ENCODE data around the gene RCOR3. TPM values are rescaled to one million over a fixed set of nuclear protein-coding genes. Genes with fewer than 3 reads are reported as not detected.

The RCOR3 gene
- total RNA-seq, 1 experiment from 2014 or later: 70.3 TPM

GRCh38 chr1:211305044-211305443 is 45.9 kb downstream of the RCOR3 start:
- H3K27ac Mint-ChIP-seq (ENCODE audit: low read depth, unreplicated experiment): no peak overlapping the region
- peaks cover 87% of the 10 kb centered on the region for H3K36me3 Mint-ChIP-seq (ENCODE audit: insufficient read depth, unreplicated experiment)
- no peak for TF ChIP-seq CTCF (IDR thresholded peaks at IDR 0.05; ENCODE audit: unreplicated experiment)
- CTCF ChIA-PET: interaction anchor here (1.0 to 3.2 kb wide), 3 partner anchors 18 to 350 kb away, joined by 4 to 15 read pairs (median 4); no protein-coding TSS in a partner anchor
- BruUV-seq (replicated peaks): no TSS peak
- peaks cover 14% of the 10 kb centered on the region for H3K4me1 Mint-ChIP-seq (ENCODE audit: insufficient read depth, unreplicated experiment)
- H3K4me3 Mint-ChIP-seq (ENCODE audit: unreplicated experiment): no peak overlapping the region
- POLR2A ChIA-PET: interaction anchor here (1.4 to 2.4 kb wide), 2 partner anchors 8 to 11 kb away, joined by 3 to 8 read pairs; no protein-coding TSS in a partner anchor
- no peaks in the 10 kb centered on the region for H3K27me3 Mint-ChIP-seq (ENCODE audit: insufficient read depth, unreplicated experiment)
- no peak for DNase-seq (ENCODE audit: unreplicated experiment)
- intact Hi-C loops (cut with micrococcal nuclease): no loop called here
- no peaks in the 10 kb centered on the region for H3K9me3 Mint-ChIP-seq (ENCODE audit: unreplicated experiment)

- POLR2A ChIA-PET: interaction anchor here (0.7 kb wide), 1 partner anchor 46 kb away, joined by 4 read pairs; no protein-coding TSS in a partner anchor
- no TSS peak for BruUV-seq (replicated peaks)
- intact Hi-C loops (cut with micrococcal nuclease): no loop called here
- CTCF ChIA-PET: interaction anchor here (0.7 to 2.8 kb wide), 8 partner anchors 14 to 910 kb away, joined by 3 to 20 read pairs (median 3); no protein-coding TSS in a partner anchor
- H3K4me1 Mint-ChIP-seq (ENCODE audit: insufficient read depth, unreplicated experiment): peaks cover 4% of the 10 kb centered on the region
- H3K27ac Mint-ChIP-seq (ENCODE audit: low read depth, unreplicated experiment): no peak overlapping the region
- peaks cover 75% of the 10 kb centered on the region for H3K36me3 Mint-ChIP-seq (ENCODE audit: insufficient read depth, unreplicated experiment)
- H3K9me3 Mint-ChIP-seq (ENCODE audit: unreplicated experiment): no peaks in the 10 kb centered on the region
- no peak for TF ChIP-seq CTCF (IDR thresholded peaks at IDR 0.05; ENCODE audit: unreplicated experiment)
- H3K27me3 Mint-ChIP-seq (ENCODE audit: insufficient read depth, unreplicated experiment): no peaks in the 10 kb centered on the region
- H3K4me3 Mint-ChIP-seq (ENCODE audit: unreplicated experiment): no peak overlapping the region
- no peak for DNase-seq (ENCODE audit: unreplicated experiment)
These were observed 50.5 kb downstream of the RCOR3 start for GRCh38 chr1:211309617-211310016.

GRCh38 chr1:211313392-211313791 is 54.2 kb downstream of the RCOR3 start:
- H3K27me3 Mint-ChIP-seq (ENCODE audit: insufficient read depth, unreplicated experiment): no peaks in the 10 kb centered on the region
- no peak overlapping the region for H3K27ac Mint-ChIP-seq (ENCODE audit: low read depth, unreplicated experiment)
- intact Hi-C loops (cut with micrococcal nuclease): no loop called here
- no peak overlapping the region for H3K4me3 Mint-ChIP-seq (ENCODE audit: unreplicated experiment)
- H3K4me1 Mint-ChIP-seq (ENCODE audit: insufficient read depth, unreplicated experiment): no peaks in the 10 kb centered on the region
- POLR2A ChIA-PET: interaction anchor here (1.0 to 1.5 kb wide), 4 partner anchors 13 to 713 kb away, joined by 3 to 4 read pairs (median 3); partner anchors contain the start of gene TRAF5
- BruUV-seq (replicated peaks): no TSS peak
- CTCF ChIA-PET: interaction anchor here (0.9 to 1.5 kb wide), 6 partner anchors 10 to 202 kb away, joined by 3 to 13 read pairs (median 4); no protein-coding TSS in a partner anchor
- no peak for DNase-seq (ENCODE audit: unreplicated experiment)
- TF ChIP-seq CTCF (IDR thresholded peaks at IDR 0.05; ENCODE audit: unreplicated experiment): no peak
- no peaks in the 10 kb centered on the region for H3K9me3 Mint-ChIP-seq (ENCODE audit: unreplicated experiment)
- H3K36me3 Mint-ChIP-seq (ENCODE audit: insufficient read depth, unreplicated experiment): peaks cover 86% of the 10 kb centered on the region

- no peak for DNase-seq (ENCODE audit: unreplicated experiment)
- CTCF ChIA-PET: interaction anchor here (0.5 to 1.5 kb wide), 8 partner anchors 10 to 435 kb away, joined by 3 to 6 read pairs (median 4); no protein-coding TSS in a partner anchor
- TF ChIP-seq CTCF (IDR thresholded peaks at IDR 0.05; ENCODE audit: unreplicated experiment): no peak
- intact Hi-C loops (cut with micrococcal nuclease): no loop called here
- Mint-ChIP-seq H3K27ac (ENCODE audit: low read depth, unreplicated experiment) (no peak overlapping the region), H3K9me3 (ENCODE audit: unreplicated experiment) (no peaks in the 10 kb centered on the region), H3K4me3 (ENCODE audit: unreplicated experiment) (no peak overlapping the region), H3K4me1 (ENCODE audit: insufficient read depth, unreplicated experiment) (no peaks in the 10 kb centered on the region), H3K27me3 (ENCODE audit: insufficient read depth, unreplicated experiment) (no peaks in the 10 kb centered on the region), H3K36me3 (ENCODE audit: insufficient read depth, unreplicated experiment) (peaks cover 52% of the 10 kb centered on the region)
- POLR2A ChIA-PET: interaction anchor here (0.6 to 1.2 kb wide), 7 partner anchors 61 to 356 kb away, joined by 3 to 4 read pairs (median 3); no protein-coding TSS in a partner anchor
- BruUV-seq (replicated peaks): no TSS peak
These were observed 59.6 kb downstream of the RCOR3 start for GRCh38 chr1:211318576-211319280.

Data from MCF 10A (cell line).